ENCODE data around the gene CDKN1C. TPM values are rescaled to one million over a fixed set of nuclear protein-coding genes. Genes with fewer than 3 reads are reported as not detected.

Gene CDKN1C
- total RNA-seq, 1 experiment from 2014 or later: 9.1 TPM

- DNase-seq (ENCODE audit: low spot score): no peak
Observed at GRCh38 chr11:2890466-2891294, 5.1 kb upstream of the CDKN1C start.

GRCh38 chr11:2889362-2890273 is 4.0 kb upstream of the CDKN1C start:
- DNase-seq (ENCODE audit: low spot score): no peak

- DNase-seq (ENCODE audit: low spot score): peak; percentile 97
Observed at GRCh38 chr11:2888266-2888968, 2.8 kb upstream of the CDKN1C start.

GRCh38 chr11:2887515-2888195 is 2.1 kb upstream of the CDKN1C start:
- DNase-seq (ENCODE audit: low spot score): no peak

GRCh38 chr11:2886936-2887335 is 1.4 kb upstream of the CDKN1C start:
- DNase-seq (ENCODE audit: low spot score): no peak

- no peak for DNase-seq (ENCODE audit: low spot score)
Observed at GRCh38 chr11:2886191-2886894, 768 bp upstream of the CDKN1C start.

- peak; percentile 75 for DNase-seq (ENCODE audit: low spot score)
Observed at GRCh38 chr11:2885017-2885677, 428 bp downstream of the CDKN1C start.

- DNase-seq (ENCODE audit: low spot score): no peak
Observed at GRCh38 chr11:2883979-2884815, 1.4 kb downstream of the CDKN1C start.

- no peak for DNase-seq (ENCODE audit: low spot score)
Observed at GRCh38 chr11:2883640-2883978, 2.0 kb downstream of the CDKN1C start.

- DNase-seq (ENCODE audit: low spot score): no peak
Observed at GRCh38 chr11:2882396-2883110, 3.0 kb downstream of the CDKN1C start.

GRCh38 chr11:2881981-2882375 is 3.6 kb downstream of the CDKN1C start:
- DNase-seq (ENCODE audit: low spot score): no peak

GRCh38 chr11:2881076-2881980 is 4.2 kb downstream of the CDKN1C start:
- no peak for DNase-seq (ENCODE audit: low spot score)

GRCh38 chr11:2880646-2881045 is 4.9 kb downstream of the CDKN1C start:
- no peak for DNase-seq (ENCODE audit: low spot score)

GRCh38 chr11:2878782-2879181 is 6.8 kb downstream of the CDKN1C start:
- no peak for DNase-seq (ENCODE audit: low spot score)

GRCh38 chr11:2877474-2877873 is 8.1 kb downstream of the CDKN1C start:
- DNase-seq (ENCODE audit: low spot score): no peak

- no peak for DNase-seq (ENCODE audit: low spot score)
Observed at GRCh38 chr11:2874963-2875362, 10.6 kb downstream of the CDKN1C start.

GRCh38 chr11:2870969-2871680 is 14.4 kb downstream of the CDKN1C start:
- no peak for DNase-seq (ENCODE audit: low spot score)

Measured in HT-29 (cell line).